HG03039 (cell line): ENCODE results near the gene HOXD3.

ENCODE experiments used
- ATAC-seq: cut with Tn5 transposase; IDR thresholded peaks from one replicate; pipeline ENCODE4 v1.9.1; 2021; ENCODE audit warnings: mild to moderate bottlenecking, moderate library complexity; ENCODE audit not compliant: unreplicated experiment

The HOXD3 gene

DNA sequence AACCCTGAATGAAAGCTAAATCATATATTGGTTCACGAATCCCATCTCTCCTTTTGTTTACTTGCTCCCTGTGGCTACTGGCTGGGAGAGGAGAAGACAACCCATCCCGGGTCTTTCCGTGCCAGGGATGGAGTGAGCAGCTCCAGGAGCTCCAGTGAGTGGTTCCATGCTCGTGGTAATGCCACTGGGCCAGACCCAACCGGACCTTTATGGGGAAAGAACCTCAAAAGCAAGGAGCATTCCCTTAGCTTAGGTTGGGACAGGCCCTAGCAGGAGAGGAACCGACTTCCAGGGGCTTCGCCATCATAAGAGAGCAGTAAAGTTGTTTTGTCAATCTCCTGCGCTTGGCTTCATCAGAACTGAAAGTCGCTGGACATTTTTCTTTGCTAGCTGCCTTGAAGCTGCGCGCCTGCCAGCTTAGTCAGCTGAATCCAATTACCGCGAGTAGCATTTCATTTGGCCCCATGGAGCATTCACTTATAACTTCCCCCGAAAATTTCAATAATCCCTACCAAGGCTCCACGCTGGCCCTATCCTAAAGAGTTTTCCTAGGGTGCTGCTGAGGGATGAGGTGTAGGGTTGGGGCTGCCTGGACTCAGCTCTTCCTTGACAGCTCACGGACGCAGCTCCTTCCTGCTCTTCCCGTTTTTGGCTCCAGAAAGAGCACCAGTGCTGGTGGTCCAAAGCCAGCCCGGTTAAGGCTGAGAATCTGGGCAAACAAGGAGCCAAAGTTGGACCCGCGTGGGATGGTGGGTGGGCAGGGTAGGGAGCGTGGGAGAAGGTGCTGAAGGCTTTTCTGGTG, 4.9 kb downstream of the HOXD3 start:
- no peak for ATAC-seq

- ATAC-seq, result no peak
Measured at GRCh38 chr2:176162911-176163671, 6.0 kb downstream of the HOXD3 start.

DNA sequence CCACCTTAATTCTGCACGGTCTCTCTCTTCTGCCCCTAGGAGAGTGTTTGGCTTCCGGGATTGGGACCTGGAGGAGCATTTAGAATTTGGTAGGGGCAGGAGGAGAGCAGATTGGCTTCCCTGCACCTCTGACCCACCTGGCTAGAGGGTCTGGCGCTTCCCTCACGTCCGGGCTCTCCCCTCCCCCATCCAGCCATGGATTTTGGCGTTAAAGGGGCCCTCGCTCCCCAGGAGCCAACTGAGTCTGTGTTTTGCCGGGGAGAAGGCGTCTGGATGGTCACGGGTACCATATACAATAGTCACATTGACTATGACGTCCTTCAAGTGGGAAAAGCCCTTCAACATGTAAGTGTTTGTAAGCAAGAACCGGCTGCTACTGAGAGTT, 6.6 kb downstream of the HOXD3 start:
- no peak for ATAC-seq

- ATAC-seq, result no peak
Measured at GRCh38 chr2:176164201-176164600, 7.1 kb downstream of the HOXD3 start.

DNA sequence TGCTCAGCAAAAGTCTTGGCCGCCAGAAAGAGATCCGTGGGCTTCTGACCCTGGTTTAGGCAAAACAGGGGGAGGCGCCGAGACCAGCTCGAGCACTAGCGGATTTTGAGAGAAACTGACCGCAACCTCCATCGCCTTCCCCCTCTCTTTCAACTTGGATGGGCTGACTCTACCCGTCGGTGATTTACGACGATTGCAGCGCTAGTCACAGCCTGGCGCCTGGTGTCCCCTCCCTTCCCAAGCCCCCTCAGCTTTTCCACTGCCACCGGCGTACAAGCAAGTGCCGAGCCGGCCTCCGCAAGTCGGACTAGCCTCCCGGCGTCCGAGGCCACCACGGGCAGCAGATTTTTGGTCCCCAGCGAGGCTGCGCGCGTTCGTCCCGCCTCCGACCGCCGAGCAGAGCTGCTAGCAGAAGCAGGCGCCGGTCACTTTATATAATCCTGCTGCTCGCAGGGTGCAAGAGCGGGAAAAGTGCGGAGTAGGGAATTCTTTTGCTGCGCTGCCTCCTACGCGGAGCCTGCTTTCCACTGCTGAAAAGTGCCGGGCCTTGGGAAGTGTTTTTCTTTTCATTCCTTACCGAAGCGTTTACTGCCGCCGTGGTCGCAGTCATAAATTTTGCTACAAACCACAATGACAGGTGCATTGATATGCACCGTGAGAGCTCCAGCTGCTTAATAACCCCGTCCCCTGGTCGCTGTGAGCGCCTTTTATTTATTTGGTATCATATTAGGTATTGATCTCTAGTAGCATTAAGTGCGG, 7.7 kb downstream of the HOXD3 start:
- no peak for ATAC-seq

GRCh38 chr2:176165370-176166050, 8.4 kb downstream of the HOXD3 start:
- no peak for ATAC-seq

- no peak for ATAC-seq
Measured at GRCh38 chr2:176166272-176166671, 9.2 kb downstream of the HOXD3 start.

DNA sequence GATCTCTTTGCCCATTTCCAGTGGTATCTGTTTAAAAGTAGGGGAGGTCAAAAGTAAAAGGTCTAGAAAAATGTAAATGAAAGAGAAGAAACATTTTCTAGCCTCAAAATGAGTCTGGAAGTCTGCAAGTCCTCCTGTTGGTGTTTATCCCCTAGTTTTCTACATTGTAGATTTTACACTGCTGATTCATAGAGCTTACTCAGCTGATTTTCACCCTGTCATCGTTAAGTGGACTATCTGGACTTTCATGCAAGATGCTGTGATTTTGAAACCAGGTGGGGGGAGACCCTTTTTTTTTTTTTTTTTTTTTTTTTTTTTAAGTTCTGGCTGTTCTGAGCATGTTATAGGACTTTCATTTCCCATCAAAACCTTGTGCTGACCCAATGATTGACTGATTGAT, 10.3 kb downstream of the HOXD3 start:
- no peak for ATAC-seq

DNA sequence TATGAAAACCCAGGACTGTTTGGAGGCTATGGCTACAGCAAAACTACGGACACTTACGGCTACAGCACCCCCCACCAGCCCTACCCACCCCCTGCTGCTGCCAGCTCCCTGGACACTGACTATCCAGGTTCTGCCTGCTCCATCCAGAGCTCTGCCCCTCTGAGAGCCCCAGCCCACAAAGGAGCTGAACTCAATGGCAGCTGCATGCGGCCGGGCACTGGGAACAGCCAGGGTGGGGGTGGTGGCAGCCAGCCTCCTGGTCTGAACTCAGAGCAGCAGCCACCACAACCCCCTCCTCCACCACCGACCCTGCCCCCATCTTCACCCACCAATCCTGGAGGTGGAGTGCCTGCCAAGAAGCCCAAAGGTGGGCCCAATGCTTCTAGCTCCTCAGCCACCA, 12.1 kb downstream of the HOXD3 start:
- ATAC-seq, result no peak

DNA sequence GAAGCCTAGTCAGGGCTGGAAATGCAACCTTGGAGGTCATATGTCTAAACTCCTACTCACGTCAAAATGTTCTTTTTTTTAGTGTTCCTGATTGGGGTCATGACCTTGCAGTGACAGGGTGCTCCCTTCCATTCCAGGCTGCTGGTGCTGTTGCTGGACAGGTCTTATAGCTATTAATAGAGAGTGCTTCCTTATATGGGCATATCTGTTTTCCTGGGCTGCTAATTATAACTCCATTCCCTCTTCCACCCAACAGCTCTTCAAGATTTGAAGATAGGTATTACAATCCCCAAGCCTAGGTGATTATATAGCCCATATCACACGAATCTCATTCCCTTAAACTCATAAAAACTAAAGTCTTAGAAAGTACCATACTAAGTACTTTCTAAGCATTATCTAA, 12.6 kb downstream of the HOXD3 start:
- no peak for ATAC-seq

GRCh38 chr2:176170602-176171305, 13.6 kb downstream of the HOXD3 start:
- no peak for ATAC-seq

GRCh38 chr2:176171351-176172006, 14.4 kb downstream of the HOXD3 start:
- no peak for ATAC-seq

DNA sequence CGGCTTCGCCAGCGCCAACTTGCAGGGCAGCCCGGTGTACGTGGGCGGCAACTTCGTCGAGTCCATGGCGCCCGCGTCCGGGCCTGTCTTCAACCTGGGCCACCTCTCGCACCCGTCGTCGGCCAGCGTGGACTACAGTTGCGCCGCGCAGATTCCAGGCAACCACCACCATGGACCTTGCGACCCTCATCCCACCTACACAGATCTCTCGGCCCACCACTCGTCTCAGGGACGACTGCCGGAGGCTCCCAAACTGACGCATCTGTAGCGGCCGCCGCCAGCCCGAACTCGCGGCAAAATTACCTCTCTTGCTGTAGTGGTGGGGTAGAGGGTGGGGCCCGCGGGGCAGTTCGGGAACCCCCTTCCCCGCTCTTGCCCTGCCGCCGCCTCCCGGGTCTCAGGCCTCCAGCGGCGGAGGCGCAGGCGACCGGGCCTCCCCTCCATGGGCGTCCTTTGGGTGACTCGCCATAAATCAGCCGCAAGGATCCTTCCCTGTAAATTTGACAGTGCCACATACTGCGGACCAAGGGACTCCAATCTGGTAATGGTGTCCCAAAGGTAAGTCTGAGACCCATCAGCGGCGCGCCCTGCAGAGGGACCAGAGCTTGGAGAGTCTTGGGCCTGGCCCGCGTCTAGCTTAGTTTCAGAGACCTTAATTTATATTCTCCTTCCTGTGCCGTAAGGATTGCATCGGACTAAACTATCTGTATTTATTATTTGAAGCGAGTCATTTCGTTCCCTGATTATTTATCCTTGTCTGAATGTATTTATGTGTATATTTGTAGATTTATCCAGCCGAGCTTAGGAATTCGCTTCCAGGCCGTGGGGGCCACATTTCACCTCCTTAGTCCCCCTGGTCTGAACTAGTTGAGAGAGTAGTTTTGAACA, 15.1 kb downstream of the HOXD3 start:
- no peak for ATAC-seq

- ATAC-seq, result no peak
Measured at GRCh38 chr2:176172895-176173566, 15.9 kb downstream of the HOXD3 start.

GRCh38 chr2:176173567-176174381, 16.7 kb downstream of the HOXD3 start:
- ATAC-seq, result no peak

DNA sequence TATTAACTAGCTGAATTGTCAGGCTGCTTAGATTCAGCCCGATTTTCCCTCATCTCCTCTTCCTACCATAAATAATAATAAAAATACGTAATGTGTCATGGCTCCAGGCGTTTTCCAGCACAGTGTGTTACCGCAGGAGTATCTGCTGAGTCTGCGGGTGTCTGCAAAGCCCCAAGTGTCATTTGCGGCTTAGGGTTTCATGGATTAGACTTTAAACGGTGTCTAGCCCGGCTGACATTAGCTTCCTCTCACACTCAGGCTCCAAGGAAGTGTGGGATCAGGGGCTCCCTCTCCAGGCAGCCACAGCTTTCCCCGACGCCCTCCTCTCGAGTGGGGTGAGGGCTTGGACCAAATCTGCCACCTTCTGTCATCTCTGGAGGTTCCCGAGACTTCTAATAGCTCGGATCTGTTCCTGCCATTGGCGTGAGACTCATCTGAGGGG, 17.3 kb downstream of the HOXD3 start:
- ATAC-seq, result no peak
